ENCODE measurements around the gene PCSK9.

The PCSK9 gene

DNA sequence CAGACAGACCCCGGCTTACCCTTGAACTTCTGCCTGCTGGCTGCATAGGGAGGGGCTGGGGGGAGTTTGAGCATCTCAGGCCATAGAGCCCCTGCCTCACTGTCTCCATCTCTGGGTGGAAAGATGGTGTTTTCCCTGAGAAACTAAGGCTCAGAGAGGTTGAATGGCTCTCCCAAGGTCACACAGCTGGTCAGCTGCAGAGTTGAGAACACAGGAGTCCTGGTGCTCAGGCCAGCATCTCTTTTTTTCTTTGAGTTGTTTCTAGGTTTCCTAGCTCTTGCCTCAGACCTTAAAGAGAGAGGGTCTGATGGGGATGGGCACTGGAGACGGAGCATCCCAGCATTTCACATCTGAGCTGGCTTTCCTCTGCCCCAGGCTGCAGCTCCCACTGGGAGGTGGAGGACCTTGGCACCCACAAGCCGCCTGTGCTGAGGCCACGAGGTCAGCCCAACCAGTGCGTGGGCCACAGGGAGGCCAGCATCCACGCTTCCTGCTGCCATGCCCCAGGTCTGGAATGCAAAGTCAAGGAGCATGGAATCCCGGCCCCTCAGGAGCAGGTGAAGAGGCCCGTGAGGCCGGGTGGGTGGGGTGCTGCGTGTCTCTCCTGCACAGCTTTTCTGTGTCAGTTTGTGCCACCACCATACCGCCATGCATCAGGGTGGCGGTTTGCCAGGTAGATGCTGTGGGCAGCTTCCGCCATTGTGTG, 21.8 kb downstream of the PCSK9 start:
- Histone ChIP-seq H3K4ac (ENCODE audit: low read depth, low read length) (no peak overlapping the region), H3K4me1 (ENCODE audit: control insufficient read depth in 1 of 2, insufficient read depth in 2 of 2, low read length in 2 of 2) (no peaks in the 10 kb centered on the region), H3K9ac (ENCODE audit: low read length) (no peak overlapping the region), H2BK12ac (ENCODE audit: low read length) (no peak overlapping the region), H3K9me3 (ENCODE audit: insufficient read depth, low read depth, low read length) (no peaks in the 10 kb centered on the region), H4K12ac (ENCODE audit: low read depth, low read length) (no peak overlapping the region), H2AFZ (ENCODE audit: insufficient read depth, low read length, poor library complexity) (no peak overlapping the region), H3K14ac (ENCODE audit: low read length) (no peak overlapping the region), H2AK5ac (ENCODE audit: low read length) (no peak overlapping the region), H3K79me2 (ENCODE audit: control insufficient read depth, insufficient read depth, low read length, poor library complexity) (no peaks in the 10 kb centered on the region), H3K23ac (ENCODE audit: low read length) (no peak overlapping the region), H3K36me3 (ENCODE audit: control insufficient read depth in 1 of 2, insufficient read depth in 2 of 2, low read length in 2 of 2) (peaks cover 0 to 2% of the 10 kb centered on the region in 2 experiments), H2BK120ac (ENCODE audit: insufficient read depth, low read length, poor library complexity) (no peak overlapping the region), H3K79me1 (ENCODE audit: low read length) (no peaks in the 10 kb centered on the region), H3K27me3 (ENCODE audit: insufficient read depth, low read length) (no peaks in the 10 kb centered on the region), H4K8ac (ENCODE audit: low read depth, low read length) (no peak overlapping the region), H3K4me3 (ENCODE audit: low read depth, low read length) (no peak overlapping the region), H3K4me2 (ENCODE audit: low read length) (no peak overlapping the region), H2BK5ac (ENCODE audit: low read depth, low read length, poor library complexity) (no peak overlapping the region), H3K18ac (ENCODE audit: low read length) (no peak overlapping the region), H4K91ac (ENCODE audit: low read depth, low read length) (no peak overlapping the region), H3K27ac (ENCODE audit: low read depth, low read length) (no peak overlapping the region)
- no CpG with 5 or more reads among the region's 13 CpGs for WGBS (ENCODE audit: extremely low coverage, insufficient coverage, insufficient read length)
- DNase-seq: no peak

DNA sequence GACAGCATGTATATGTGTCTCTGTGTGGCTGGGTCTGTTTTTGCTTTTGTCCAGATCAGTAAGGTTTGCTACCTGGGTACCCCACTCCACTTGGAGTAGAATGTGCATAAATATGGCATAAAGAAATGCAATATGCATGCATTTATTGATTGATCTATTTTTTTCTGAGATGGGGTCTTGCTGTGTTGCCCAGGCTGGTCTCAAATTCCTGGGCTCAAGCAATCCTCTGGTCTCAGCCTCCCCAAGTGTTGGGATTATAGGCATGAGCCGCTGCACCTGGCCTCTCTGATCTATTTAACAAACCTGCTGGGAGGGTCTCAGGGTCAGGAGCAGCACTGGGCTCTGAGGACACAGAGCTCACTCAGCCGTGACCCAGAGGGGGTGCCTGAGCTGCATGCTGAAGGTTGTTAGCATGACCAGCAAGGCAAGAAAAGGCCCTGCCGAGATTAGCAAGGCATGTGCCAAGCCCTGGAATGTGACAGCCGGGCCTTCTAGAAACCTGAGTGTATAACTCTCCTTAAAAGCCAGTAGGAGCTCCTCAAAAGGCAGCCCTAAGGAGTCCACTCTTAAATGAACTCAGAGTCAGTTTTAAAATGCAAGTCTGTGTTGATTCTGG, 22.5 kb downstream of the PCSK9 start:
- Histone ChIP-seq H3K4me3 (ENCODE audit: low read depth, low read length) (no peak overlapping the region), H3K27ac (ENCODE audit: low read depth, low read length) (no peak overlapping the region), H3K27me3 (ENCODE audit: insufficient read depth, low read length) (no peaks in the 10 kb centered on the region), H4K12ac (ENCODE audit: low read depth, low read length) (no peak overlapping the region), H3K9me3 (ENCODE audit: insufficient read depth, low read depth, low read length) (no peaks in the 10 kb centered on the region), H3K4me2 (ENCODE audit: low read length) (no peak overlapping the region), H3K18ac (ENCODE audit: low read length) (no peak overlapping the region), H3K79me1 (ENCODE audit: low read length) (no peaks in the 10 kb centered on the region), H3K14ac (ENCODE audit: low read length) (no peak overlapping the region), H2AFZ (ENCODE audit: insufficient read depth, low read length, poor library complexity) (no peak overlapping the region), H2BK5ac (ENCODE audit: low read depth, low read length, poor library complexity) (no peak overlapping the region), H3K4ac (ENCODE audit: low read depth, low read length) (no peak overlapping the region), H4K8ac (ENCODE audit: low read depth, low read length) (no peak overlapping the region), H3K79me2 (ENCODE audit: control insufficient read depth, insufficient read depth, low read length, poor library complexity) (no peaks in the 10 kb centered on the region), H3K9ac (ENCODE audit: low read length) (no peak overlapping the region), H4K91ac (ENCODE audit: low read depth, low read length) (no peak overlapping the region), H3K4me1 (ENCODE audit: control insufficient read depth in 1 of 2, insufficient read depth in 2 of 2, low read length in 2 of 2) (no peaks in the 10 kb centered on the region), H2AK5ac (ENCODE audit: low read length) (no peak overlapping the region), H2BK12ac (ENCODE audit: low read length) (no peak overlapping the region), H3K36me3 (ENCODE audit: control insufficient read depth in 1 of 2, insufficient read depth in 2 of 2, low read length in 2 of 2) (peaks cover 3 to 8% of the 10 kb centered on the region in 2 experiments), H2BK120ac (ENCODE audit: insufficient read depth, low read length, poor library complexity) (no peak overlapping the region), H3K23ac (ENCODE audit: low read length) (no peak overlapping the region)
- no peak for DNase-seq
- WGBS (ENCODE audit: extremely low coverage, insufficient coverage, insufficient read length): no CpG with 5 or more reads among the region's 4 CpGs

DNA sequence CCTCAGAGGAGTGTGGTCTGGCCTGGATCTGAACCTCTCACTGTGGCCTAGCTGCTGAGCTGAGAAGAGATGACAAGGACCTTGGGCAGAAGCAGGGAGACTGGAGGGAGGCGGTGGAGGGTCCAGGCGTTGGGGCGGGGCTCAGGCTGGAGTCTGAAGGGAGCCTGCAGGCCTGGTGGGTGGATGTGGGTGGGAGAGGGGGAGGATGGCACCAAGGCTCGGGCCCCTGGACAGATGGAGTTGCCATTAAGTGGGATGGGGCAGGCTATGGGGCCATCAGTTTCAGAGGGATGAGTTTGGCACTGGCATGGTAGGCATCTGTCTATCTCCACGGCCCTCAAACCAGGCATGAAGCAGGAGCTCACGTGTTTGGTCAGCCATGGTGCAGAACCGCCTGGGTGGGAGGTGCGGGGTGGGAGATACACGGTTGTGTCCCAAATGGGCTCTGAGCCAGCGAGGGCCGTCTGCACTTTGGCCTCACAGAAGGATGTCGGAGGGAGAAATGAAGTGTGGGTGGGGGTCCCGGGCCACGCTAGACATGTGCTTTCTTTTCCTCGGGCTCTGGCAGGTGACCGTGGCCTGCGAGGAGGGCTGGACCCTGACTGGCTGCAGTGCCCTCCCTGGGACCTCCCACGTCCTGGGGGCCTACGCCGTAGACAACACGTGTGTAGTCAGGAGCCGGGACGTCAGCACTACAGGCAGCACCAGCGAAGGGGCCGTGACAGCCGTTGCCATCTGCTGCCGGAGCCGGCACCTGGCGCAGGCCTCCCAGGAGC, 23.6 kb downstream of the PCSK9 start:
- H3K4ac ChIP-seq (ENCODE audit: low read depth, low read length): no peak overlapping the region
- WGBS (ENCODE audit: extremely low coverage, insufficient coverage, insufficient read length): no CpG with 5 or more reads among the region's 29 CpGs
- H3K79me1 ChIP-seq (ENCODE audit: low read length): no peaks in the 10 kb centered on the region
- H2AFZ ChIP-seq (ENCODE audit: insufficient read depth, low read length, poor library complexity): no peak overlapping the region
- H3K79me2 ChIP-seq (ENCODE audit: control insufficient read depth, insufficient read depth, low read length, poor library complexity): no peaks in the 10 kb centered on the region
- H3K27ac ChIP-seq (ENCODE audit: low read depth, low read length): no peak overlapping the region
- H3K23ac ChIP-seq (ENCODE audit: low read length): no peak overlapping the region
- no peak overlapping the region for H2BK120ac ChIP-seq (ENCODE audit: insufficient read depth, low read length, poor library complexity)
- no peak overlapping the region for H2BK5ac ChIP-seq (ENCODE audit: low read depth, low read length, poor library complexity)
- no peak overlapping the region for H2AK5ac ChIP-seq (ENCODE audit: low read length)
- no peaks in the 10 kb centered on the region for H3K27me3 ChIP-seq (ENCODE audit: insufficient read depth, low read length)
- H3K36me3 ChIP-seq (ENCODE audit: control insufficient read depth in 1 of 2, insufficient read depth in 2 of 2, low read length in 2 of 2): peaks cover 9 to 15% of the 10 kb centered on the region in 2 experiments
- no peak overlapping the region for H3K14ac ChIP-seq (ENCODE audit: low read length)
- no peak overlapping the region for H3K9ac ChIP-seq (ENCODE audit: low read length)
- no peak overlapping the region for H3K4me2 ChIP-seq (ENCODE audit: low read length)
- no peak overlapping the region for H4K12ac ChIP-seq (ENCODE audit: low read depth, low read length)
- H2BK12ac ChIP-seq (ENCODE audit: low read length): no peak overlapping the region
- H3K4me3 ChIP-seq (ENCODE audit: low read depth, low read length): no peak overlapping the region
- no peak for DNase-seq
- no peak overlapping the region for H3K18ac ChIP-seq (ENCODE audit: low read length)
- H3K9me3 ChIP-seq (ENCODE audit: insufficient read depth, low read depth, low read length): no peaks in the 10 kb centered on the region
- no peak overlapping the region for H4K8ac ChIP-seq (ENCODE audit: low read depth, low read length)
- H4K91ac ChIP-seq (ENCODE audit: low read depth, low read length): no peak overlapping the region
- H3K4me1 ChIP-seq (ENCODE audit: control insufficient read depth in 1 of 2, insufficient read depth in 2 of 2, low read length in 2 of 2): no peaks in the 10 kb centered on the region

DNA sequence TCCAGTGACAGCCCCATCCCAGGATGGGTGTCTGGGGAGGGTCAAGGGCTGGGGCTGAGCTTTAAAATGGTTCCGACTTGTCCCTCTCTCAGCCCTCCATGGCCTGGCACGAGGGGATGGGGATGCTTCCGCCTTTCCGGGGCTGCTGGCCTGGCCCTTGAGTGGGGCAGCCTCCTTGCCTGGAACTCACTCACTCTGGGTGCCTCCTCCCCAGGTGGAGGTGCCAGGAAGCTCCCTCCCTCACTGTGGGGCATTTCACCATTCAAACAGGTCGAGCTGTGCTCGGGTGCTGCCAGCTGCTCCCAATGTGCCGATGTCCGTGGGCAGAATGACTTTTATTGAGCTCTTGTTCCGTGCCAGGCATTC, 24.2 kb downstream of the PCSK9 start:
- H2BK12ac ChIP-seq (ENCODE audit: low read length): no peak overlapping the region
- no peak overlapping the region for H2AK5ac ChIP-seq (ENCODE audit: low read length)
- no peaks in the 10 kb centered on the region for H3K79me2 ChIP-seq (ENCODE audit: control insufficient read depth, insufficient read depth, low read length, poor library complexity)
- no peak overlapping the region for H3K4ac ChIP-seq (ENCODE audit: low read depth, low read length)
- H3K36me3 ChIP-seq (ENCODE audit: control insufficient read depth in 1 of 2, insufficient read depth in 2 of 2, low read length in 2 of 2): peaks cover 9 to 16% of the 10 kb centered on the region in 2 experiments
- H3K27me3 ChIP-seq (ENCODE audit: insufficient read depth, low read length): no peaks in the 10 kb centered on the region
- no peak overlapping the region for H4K91ac ChIP-seq (ENCODE audit: low read depth, low read length)
- H2AFZ ChIP-seq (ENCODE audit: insufficient read depth, low read length, poor library complexity): no peak overlapping the region
- no peaks in the 10 kb centered on the region for H3K79me1 ChIP-seq (ENCODE audit: low read length)
- H3K23ac ChIP-seq (ENCODE audit: low read length): no peak overlapping the region
- no CpG with 5 or more reads among the region's 9 CpGs for WGBS (ENCODE audit: extremely low coverage, insufficient coverage, insufficient read length)
- no peak overlapping the region for H3K4me3 ChIP-seq (ENCODE audit: low read depth, low read length)
- H2BK5ac ChIP-seq (ENCODE audit: low read depth, low read length, poor library complexity): no peak overlapping the region
- no peak overlapping the region for H3K18ac ChIP-seq (ENCODE audit: low read length)
- H4K8ac ChIP-seq (ENCODE audit: low read depth, low read length): no peak overlapping the region
- H3K9ac ChIP-seq (ENCODE audit: low read length): no peak overlapping the region
- no peak overlapping the region for H3K27ac ChIP-seq (ENCODE audit: low read depth, low read length)
- H3K14ac ChIP-seq (ENCODE audit: low read length): no peak overlapping the region
- no peak overlapping the region for H2BK120ac ChIP-seq (ENCODE audit: insufficient read depth, low read length, poor library complexity)
- no peaks in the 10 kb centered on the region for H3K9me3 ChIP-seq (ENCODE audit: insufficient read depth, low read depth, low read length)
- H4K12ac ChIP-seq (ENCODE audit: low read depth, low read length): no peak overlapping the region
- no peak for DNase-seq
- no peak overlapping the region for H3K4me2 ChIP-seq (ENCODE audit: low read length)
- H3K4me1 ChIP-seq (ENCODE audit: control insufficient read depth in 1 of 2, insufficient read depth in 2 of 2, low read length in 2 of 2): no peaks in the 10 kb centered on the region
